NCI-H1417 (cell line): ENCODE measurements around the gene CYREN.
"Not testable (repeated sequence)": the region's sequence is repeated elsewhere in the genome, so short reads cannot be mapped to it uniquely, and the experiment has no call there.

Experiments used
- DNase-seq, 3 experiments: peaks; one replicate each; lab custom pipeline; 2025; lab: John Stamatoyannopoulos, UW

The CYREN gene

DNA sequence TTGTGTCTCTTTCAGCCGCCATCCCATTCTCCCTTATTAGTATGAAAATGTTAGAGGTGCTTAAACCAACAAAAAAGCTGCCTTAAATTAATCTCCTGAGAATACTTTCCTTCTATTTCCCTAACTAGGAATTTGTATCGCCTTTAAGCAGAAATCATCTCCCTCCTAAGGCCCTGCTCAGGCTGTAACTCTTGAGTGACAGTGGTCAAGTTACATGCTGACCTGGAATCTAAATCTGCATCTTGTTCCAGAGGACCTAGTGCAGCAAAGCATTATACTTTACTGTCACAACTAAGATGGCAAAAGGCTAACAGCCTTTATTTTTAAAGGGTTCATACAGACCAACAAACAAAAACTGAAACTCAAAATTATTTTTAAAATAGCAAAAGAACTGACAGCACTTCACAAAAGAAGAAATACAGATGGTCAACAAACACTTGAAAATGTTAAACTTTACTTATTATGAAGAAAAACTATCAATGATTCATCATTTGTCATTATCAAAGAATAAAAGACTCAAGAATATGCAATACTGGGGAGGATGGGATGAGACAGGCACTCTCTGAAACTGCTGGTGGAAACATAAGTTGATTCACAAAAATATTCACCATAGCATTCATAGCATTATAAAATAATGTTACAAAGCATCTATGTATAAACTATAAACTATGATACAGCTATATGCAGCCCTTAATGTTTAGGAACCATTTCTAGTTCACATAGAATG lies 11.0 kb downstream of the CYREN start:
- no peak for DNase-seq

- no peak for DNase-seq
Observed at GRCh38 chr7:135158874-135159273, 11.6 kb downstream of the CYREN start.

GRCh38 chr7:135158141-135158655 lies 12.3 kb downstream of the CYREN start:
- no peak for DNase-seq

GRCh38 chr7:135156290-135156689 lies 14.2 kb downstream of the CYREN start:
- no peak for DNase-seq

- DNase-seq, result no peak
Observed at GRCh38 chr7:135154734-135155133, 15.8 kb downstream of the CYREN start.

GRCh38 chr7:135152442-135152841 lies 18.1 kb downstream of the CYREN start:
- no peak for DNase-seq

GRCh38 chr7:135151533-135151932 lies 19.0 kb downstream of the CYREN start:
- DNase-seq, result no peak

GRCh38 chr7:135151132-135151531 lies 19.4 kb downstream of the CYREN start:
- no peak for DNase-seq

DNA sequence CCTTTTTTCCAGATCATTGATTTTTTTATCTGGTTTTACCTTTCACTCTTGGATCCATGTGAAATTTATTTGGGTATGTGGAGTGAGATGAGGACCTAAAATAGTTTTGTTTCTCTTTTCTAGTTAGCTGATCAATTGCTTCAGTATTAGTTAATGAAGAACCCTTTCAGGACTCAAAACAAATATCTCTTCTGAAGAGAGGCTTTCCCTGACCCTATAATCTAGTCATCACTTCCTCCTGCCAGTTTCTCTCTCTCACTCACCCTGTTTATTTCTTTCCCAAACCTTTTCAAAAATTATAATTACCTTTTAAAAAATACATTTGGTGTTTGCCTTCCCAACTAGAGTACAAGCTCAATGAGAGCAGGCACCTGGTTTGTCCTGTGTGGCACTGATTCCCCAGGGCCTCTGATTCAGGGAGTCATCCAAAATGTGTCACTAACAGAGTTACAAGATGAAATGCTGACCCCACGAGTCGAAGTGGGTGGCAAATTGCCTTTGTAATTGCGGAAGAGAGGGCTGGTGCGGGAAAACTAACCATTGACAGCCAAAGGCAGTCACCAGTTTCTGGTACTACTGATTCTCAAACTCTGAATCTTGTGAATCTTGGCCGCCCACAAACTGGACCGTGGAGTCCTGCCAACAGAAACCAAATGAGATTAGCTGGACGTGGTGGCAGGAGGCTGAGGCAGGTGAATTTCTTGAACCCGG lies 20.3 kb downstream of the CYREN start:
- no peak for DNase-seq

DNA sequence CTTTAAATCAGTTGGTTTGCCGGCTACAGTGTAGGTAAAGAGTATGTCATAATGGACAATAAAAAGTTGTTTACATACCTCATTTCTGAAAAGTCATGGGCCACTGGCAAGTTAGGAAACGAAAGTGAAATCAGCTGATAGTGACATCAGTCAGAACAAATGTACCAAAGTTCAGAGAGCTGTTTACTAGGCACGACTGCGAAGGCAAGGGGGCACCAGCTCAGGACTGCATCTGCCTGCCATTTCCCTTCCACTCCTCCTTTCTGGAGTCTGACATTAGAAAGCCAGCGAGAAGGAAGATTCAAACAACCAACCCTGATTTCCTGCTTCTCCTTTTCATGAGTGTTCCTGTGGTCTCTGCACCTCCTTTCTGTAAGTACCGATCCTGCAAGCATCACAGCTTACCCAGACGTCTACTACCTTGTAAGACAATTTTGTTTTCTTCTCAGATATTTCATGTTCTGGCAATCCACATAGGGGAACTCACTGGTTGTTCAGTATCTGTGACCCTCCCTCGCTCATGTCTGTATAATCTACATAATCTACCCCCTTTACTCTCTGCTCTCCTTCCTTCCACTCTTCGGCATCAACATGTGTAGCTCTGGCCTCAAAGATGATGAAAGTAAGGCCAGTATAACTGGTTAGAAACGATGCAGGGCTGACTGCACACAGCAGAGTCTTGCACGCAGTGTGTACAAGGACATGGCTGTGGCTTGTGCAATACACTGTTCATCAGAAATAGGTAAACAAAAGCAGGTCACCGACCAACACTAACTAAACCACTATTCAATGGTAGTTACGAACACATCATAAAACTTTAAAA lies 22.4 kb downstream of the CYREN start, which contains the start of gene TMEM140:
Gene TMEM140, plus strand, starts transcription at position 174 of the 823 bp plus-strand sequence. CDS start 16,370 bp downstream, outside the sequence.
- no peak for DNase-seq

GRCh38 chr7:135147341-135147898 lies 23.1 kb downstream of the CYREN start:
- DNase-seq, result no peak

DNA sequence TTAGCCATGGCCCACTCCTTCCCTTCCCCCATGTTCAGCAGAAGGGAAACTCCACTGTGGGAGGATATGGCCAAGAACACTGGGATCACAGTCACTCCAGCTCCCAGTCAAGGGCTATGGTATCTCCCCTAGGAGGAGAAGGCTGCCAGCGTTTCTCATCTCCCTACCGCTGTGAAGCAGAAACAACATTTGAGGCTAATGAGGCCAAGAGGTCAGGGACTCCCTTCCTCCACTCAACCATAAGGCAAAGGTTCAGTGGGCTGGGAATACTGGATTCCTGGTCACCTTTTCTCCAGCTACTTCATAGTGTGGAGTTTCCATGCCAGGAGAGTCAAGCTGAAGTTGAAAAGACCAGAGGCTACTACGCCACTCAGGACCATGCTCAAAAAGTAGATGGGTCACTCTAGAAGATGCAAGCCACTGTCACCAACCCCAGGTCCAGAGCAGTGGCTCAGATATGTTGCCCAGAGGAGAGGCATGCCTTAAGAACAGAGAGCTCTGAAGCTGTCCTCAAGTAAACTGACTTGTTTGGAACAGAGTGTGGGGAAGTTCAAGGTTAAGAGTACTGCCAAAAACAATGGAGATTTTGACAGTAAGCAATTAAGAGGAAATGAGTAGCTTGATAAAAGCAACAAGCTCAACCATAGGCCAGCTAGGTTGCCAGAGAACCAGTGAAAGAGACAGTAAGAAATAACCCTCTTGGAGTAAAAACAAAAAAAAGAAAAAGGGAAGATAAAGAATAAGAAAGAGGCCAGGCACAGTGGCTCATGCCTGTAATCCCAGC lies 26.4 kb downstream of the CYREN start:
- no peak for DNase-seq

- DNase-seq, result no peak
Observed at GRCh38 chr7:135129579-135129978, 40.9 kb downstream of the CYREN start.

- DNase-seq, result no peak
Observed at GRCh38 chr7:135128931-135129330, 41.6 kb downstream of the CYREN start.

- not testable (repeated sequence) for DNase-seq
Observed at GRCh38 chr7:135124631-135125030, 45.9 kb downstream of the CYREN start.

- no peak for DNase-seq
Observed at GRCh38 chr7:135121868-135122267, 48.6 kb downstream of the CYREN start.

DNA sequence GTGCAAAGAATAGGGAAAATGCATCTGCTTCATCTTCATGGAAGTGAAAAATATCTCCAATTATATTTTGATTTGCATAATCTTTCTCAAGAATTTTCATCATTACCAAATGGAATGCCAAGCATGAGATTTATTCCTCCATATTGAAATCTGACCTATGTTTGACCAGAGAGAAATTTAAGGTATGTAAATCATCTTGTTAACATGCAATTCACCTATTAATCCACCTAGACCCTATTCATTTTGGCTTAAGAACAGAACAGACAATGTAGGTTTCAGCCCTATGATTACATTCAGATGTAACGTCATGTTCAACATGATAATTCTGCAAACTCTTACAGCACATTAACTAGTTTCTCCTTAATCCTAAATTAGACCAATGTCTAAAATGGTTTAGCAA lies 53.4 kb downstream of the CYREN start:
- DNase-seq, result no peak
